ENCODE measurements around the gene ABCC8. TPM values are rescaled to one million over a fixed set of nuclear protein-coding genes. Genes with fewer than 3 reads are reported as not detected.
A peak's percentile ranks its signal among the peaks of the same experiment; 100 is the strongest.

Gene ABCC8
- total RNA-seq, 1 experiment from 2014 or later: 0.55 TPM

DNA sequence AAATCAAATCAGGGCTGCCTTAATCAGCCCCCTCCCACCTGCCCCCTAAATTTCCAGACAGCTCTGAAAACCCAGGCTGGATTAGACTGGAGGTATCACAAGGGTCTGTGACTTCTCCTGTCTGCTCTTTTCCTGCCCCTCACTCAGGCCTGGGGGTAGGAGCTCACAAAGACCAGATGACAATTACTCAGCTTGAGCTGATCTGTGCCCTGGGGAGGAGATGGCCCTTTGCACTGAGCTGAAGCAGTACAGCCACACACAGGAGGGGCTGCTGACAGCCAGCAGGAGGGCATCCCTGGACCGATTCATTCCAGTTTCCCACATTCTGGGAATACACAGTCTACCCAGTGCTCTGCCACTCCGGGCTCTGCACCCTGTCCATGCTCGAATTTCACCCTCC, 4.2 kb downstream of the ABCC8 start:
- H3K27me3 ChIP-seq (ENCODE audit: control insufficient read depth, insufficient read depth, low read length): peaks cover 43% of the 10 kb centered on the region
- no peaks in the 10 kb centered on the region for H3K36me3 ChIP-seq (replicated peaks; ENCODE audit: control insufficient read depth, insufficient read depth, low read length)
- no peak for DNase-seq
- H3K4me3 ChIP-seq (ENCODE audit: insufficient read depth, low read depth, low read length): no peak overlapping the region

DNA sequence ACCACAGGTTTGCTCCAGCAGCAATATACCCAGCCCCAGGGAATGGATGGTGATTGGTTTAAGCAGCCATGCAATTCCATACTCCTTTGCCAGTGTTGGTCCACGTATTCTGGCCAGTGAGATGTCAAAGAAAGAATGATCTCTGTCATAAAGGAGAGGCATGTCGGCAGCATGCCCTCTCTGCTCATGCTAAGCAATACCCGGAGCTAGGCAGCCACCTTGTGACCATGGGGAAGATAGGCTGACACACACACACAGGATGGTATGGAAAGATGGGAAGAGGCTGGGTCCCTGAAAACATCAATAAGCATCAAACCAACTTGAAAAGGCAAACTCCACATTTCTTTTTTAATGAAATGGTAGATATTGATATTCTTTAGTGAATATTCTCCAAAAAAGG, 5.1 kb downstream of the ABCC8 start:
- H3K36me3 ChIP-seq (replicated peaks; ENCODE audit: control insufficient read depth, insufficient read depth, low read length): no peaks in the 10 kb centered on the region
- DNase-seq: no peak
- H3K27me3 ChIP-seq (ENCODE audit: control insufficient read depth, insufficient read depth, low read length): peaks cover 35% of the 10 kb centered on the region
- no peak overlapping the region for H3K4me3 ChIP-seq (ENCODE audit: insufficient read depth, low read depth, low read length)

DNA sequence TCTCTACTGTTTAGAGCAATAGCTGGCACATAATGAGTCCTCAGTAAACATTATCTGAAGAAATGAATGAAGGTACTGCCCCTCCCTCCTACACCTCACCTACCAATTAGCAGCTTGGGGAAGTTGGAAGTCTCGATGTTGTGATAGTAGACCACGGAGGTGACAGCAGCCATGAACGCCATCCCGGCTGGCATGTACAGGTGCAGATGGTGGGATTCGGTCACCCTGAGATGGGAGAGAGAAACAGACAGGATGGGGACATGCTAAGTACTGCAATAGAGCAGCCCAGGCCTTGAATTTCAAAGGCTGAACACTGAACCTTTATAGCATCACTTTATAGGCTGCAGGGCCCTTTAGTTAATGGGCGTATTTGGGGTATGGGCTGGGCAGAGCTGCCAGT, 6.6 kb downstream of the ABCC8 start:
- no peak overlapping the region for H3K4me3 ChIP-seq (ENCODE audit: insufficient read depth, low read depth, low read length)
- H3K36me3 ChIP-seq (replicated peaks; ENCODE audit: control insufficient read depth, insufficient read depth, low read length): no peaks in the 10 kb centered on the region
- H3K27me3 ChIP-seq (ENCODE audit: control insufficient read depth, insufficient read depth, low read length): peaks cover 20% of the 10 kb centered on the region
- DNase-seq: no peak

DNA sequence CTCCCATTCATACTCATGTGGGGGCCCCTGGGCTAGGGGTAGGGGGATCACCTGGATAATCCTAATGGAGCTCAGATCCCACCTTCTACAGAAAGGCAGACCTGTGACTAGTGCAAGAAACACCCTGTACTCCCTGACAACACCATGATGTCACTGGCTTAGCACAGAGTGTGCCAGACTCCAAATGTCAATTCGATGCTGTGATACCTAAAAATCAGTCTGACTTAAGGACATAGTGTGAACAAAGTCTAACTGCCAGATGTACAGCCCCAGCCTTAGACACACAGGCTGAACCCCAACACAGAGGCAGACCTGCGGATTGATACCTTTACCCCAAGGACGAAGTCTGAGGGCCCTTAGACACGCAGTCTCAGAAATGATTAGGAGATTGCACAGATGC, 8.5 kb downstream of the ABCC8 start:
- no peak for DNase-seq
- H3K4me3 ChIP-seq (ENCODE audit: insufficient read depth, low read depth, low read length): no peak overlapping the region
- H3K27me3 ChIP-seq (ENCODE audit: control insufficient read depth, insufficient read depth, low read length): peaks cover under 1% of the 10 kb centered on the region; the same call in 1 of the 2 replicates
- H3K36me3 ChIP-seq (replicated peaks; ENCODE audit: control insufficient read depth, insufficient read depth, low read length): no peaks in the 10 kb centered on the region

DNA sequence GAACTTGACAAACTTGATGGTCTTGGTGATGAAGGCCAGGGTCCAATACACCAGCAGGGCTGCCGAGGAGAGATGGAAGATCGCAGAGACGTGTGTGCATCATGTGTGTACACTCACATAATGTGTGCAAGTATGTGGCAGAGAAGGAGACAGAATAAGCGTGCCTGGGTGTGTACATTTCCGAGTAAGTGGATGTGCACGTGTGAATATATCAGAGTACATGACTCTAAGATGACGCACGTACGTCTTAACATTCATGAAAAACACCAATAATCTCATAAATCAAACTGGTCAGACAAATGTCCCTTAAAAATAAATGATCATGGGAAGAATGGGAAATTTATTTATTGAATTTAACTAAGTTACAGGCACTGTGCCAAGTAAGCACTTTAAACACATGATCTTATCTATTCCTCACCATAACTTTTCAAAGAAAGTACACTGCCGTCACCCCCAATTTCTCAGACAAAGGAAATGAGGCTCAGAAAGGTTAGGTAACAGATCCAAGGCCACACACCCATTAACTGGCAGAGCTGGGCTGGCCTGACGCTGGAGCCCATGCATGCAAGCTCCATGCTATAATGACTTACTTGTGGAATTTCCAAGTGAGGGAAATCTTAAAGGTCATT, 13.0 kb downstream of the ABCC8 start:
- H3K4me3 ChIP-seq (ENCODE audit: insufficient read depth, low read depth, low read length): no peak overlapping the region
- DNase-seq: no peak
- H3K27me3 ChIP-seq (ENCODE audit: control insufficient read depth, insufficient read depth, low read length): no peaks in the 10 kb centered on the region
- no peaks in the 10 kb centered on the region for H3K36me3 ChIP-seq (replicated peaks; ENCODE audit: control insufficient read depth, insufficient read depth, low read length)

DNA sequence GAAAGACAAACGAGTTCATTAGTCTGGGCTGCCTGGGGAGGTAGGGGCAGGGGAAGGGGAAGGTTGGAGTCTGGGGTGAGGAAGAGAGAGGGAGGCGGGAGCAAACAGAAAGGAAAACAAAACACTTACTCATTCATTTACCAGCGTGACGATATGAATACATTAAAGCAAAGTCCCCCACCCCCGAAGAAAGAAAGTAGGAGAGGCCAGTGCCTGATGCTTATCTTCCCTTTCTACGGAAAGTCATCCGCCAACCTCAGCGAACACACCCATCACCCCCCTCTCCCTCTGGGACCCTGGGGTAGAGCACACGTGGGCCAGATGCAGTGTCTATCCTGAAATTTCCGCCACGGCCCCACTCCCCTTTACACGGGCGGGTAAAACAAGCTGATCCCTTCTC, 13.7 kb downstream of the ABCC8 start:
- H3K36me3 ChIP-seq (replicated peaks; ENCODE audit: control insufficient read depth, insufficient read depth, low read length): no peaks in the 10 kb centered on the region
- H3K27me3 ChIP-seq (ENCODE audit: control insufficient read depth, insufficient read depth, low read length): no peaks in the 10 kb centered on the region
- DNase-seq: no peak
- H3K4me3 ChIP-seq (ENCODE audit: insufficient read depth, low read depth, low read length): no peak overlapping the region

DNA sequence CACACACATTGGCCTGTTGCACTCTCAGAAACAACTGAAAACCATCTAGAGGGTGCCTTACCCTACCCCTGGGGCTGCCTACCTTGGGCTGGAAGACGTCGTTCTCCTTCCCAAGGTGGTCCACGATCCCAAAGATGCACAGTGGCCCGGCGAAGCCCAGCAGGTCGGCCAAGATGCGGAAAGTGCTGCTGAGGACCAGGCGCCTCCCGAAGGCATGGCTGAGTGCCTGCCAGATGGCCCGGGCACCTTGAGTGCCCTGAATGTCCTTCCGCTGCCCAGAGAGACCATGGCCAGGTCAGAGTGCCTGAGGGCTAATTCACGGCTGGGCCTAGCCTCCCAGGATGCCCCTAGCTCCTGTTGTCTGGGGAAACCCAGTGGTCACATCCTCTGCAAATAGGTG, 16.2 kb downstream of the ABCC8 start:
- no peak for DNase-seq
- H3K4me3 ChIP-seq (ENCODE audit: insufficient read depth, low read depth, low read length): no peak overlapping the region
- no peaks in the 10 kb centered on the region for H3K27me3 ChIP-seq (ENCODE audit: control insufficient read depth, insufficient read depth, low read length)
- no peaks in the 10 kb centered on the region for H3K36me3 ChIP-seq (replicated peaks; ENCODE audit: control insufficient read depth, insufficient read depth, low read length)

DNA sequence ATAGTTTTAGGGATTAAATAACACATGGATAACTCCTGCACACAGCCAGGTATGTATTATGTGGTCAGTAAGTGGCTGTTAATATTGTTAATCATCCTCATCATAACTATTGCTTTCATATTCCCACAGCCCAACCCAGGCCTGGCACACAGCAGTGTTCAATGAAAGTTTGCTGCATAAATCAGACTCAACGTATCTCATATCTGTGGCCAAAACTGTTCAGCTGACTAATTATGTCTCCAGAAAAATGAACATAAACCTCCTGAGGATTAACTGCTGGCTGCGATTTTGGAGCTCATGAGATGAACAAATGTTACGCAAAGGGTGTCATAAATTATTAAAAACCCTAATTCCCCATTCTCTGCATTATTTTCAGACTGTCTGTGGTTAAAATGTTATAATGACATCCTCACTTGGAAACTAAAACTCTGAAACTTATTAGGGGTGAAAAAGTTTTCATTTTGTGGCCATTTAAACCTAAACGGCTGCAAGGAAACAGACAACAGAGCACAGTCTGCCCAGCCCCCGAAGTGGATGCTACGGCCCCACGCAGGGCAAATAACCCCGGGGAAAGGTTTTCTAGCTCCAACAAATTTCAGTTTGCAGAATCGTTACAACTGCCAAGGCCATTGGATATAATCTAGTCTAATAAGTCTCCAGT, 17.3 kb downstream of the ABCC8 start:
- no peak for DNase-seq
- no peaks in the 10 kb centered on the region for H3K27me3 ChIP-seq (ENCODE audit: control insufficient read depth, insufficient read depth, low read length)
- no peak overlapping the region for H3K4me3 ChIP-seq (ENCODE audit: insufficient read depth, low read depth, low read length)
- H3K36me3 ChIP-seq (replicated peaks; ENCODE audit: control insufficient read depth, insufficient read depth, low read length): no peaks in the 10 kb centered on the region

DNA sequence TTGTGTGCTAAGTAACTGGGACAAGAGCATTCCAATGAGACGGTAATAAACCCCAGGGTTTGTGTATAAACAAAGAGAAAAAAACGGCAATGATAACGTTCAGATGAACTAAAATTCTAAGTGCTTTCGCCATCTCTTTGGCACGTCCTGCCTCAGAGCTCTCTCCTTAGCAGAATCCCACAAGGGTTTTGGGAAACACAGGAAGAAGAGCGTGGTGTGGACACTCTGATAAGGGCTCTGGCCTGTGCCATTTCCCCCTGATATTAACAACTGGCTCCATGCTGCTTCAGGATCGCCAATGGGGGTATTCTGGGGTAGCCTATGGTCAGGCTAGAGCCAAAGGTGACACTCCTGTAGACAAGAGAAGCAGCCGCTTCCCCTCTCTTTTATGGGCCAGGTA, 18.4 kb downstream of the ABCC8 start:
- no peak for DNase-seq

DNA sequence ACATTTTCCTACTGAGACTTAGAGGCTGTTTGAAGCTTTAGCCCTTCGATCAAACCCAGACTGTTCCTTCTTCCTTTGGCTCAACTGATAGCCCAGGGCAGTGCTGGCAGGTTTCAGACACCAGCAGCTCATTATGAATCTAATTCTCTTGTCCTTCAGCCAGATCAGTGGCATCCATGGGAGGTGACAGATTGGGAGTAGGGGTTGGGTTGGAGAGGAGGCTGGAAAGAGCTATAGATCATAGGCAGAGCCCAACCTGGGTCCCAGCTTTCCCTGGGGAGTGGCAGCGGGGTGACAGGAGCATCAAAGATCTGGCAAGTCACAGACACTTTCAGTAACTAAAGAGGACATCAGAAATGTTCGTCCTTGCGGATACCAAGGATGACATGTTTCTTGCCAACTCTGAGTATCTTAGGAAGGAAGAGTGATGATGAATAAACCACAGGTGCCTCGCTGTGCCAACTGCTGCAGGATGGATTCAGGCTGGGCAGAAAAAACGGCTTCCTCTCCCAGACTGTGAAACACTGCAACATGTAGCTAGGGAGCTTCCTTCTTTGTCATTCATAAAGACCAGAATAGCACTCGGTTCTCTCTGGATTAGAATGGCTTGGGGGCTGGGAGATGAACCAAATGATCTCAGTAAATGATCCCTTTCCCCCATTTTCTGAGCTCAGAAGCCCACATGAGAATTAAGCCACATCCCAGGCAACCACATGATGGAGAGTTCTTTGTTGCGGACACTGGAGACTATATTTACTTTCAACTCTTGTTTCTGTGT, 19.1 kb downstream of the ABCC8 start:
- H3K36me3 ChIP-seq (replicated peaks; ENCODE audit: control insufficient read depth, insufficient read depth, low read length): no peaks in the 10 kb centered on the region
- DNase-seq: peak; percentile 60
- no peak overlapping the region for H3K4me3 ChIP-seq (ENCODE audit: insufficient read depth, low read depth, low read length)
- H3K27me3 ChIP-seq (ENCODE audit: control insufficient read depth, insufficient read depth, low read length): no peaks in the 10 kb centered on the region

More for the DNA sequence above, 18.4 kb downstream of the ABCC8 start:
- Histone ChIP-seq H3K36me3 (replicated peaks; ENCODE audit: control insufficient read depth, insufficient read depth, low read length) (no peaks in the 10 kb centered on the region), H3K4me3 (ENCODE audit: insufficient read depth, low read depth, low read length) (no peak overlapping the region), H3K27me3 (ENCODE audit: control insufficient read depth, insufficient read depth, low read length) (no peaks in the 10 kb centered on the region)

DNA sequence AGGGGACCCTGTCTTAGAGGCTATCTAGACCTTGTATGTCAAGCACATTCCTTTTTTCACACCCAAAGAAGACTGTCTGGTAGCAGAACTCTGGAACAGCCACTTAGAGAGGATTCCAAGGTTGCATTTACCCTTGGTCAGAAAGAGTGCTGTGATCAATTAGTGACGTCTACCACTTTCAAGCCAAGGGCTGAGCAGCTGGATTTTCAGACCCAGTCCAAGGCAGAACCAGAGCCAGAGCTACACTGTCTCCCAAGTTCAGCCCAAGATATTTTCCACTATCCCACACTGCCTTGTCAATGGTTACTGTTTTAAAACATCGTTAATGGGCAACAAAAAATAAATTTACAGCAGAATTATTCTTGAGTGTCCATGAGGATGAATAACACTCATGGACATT, 24.0 kb downstream of the ABCC8 start:
- no peaks in the 10 kb centered on the region for H3K36me3 ChIP-seq (replicated peaks; ENCODE audit: control insufficient read depth, insufficient read depth, low read length)
- DNase-seq: no peak
- no peak overlapping the region for H3K4me3 ChIP-seq (ENCODE audit: insufficient read depth, low read depth, low read length)
- H3K27me3 ChIP-seq (ENCODE audit: control insufficient read depth, insufficient read depth, low read length): no peaks in the 10 kb centered on the region

DNA sequence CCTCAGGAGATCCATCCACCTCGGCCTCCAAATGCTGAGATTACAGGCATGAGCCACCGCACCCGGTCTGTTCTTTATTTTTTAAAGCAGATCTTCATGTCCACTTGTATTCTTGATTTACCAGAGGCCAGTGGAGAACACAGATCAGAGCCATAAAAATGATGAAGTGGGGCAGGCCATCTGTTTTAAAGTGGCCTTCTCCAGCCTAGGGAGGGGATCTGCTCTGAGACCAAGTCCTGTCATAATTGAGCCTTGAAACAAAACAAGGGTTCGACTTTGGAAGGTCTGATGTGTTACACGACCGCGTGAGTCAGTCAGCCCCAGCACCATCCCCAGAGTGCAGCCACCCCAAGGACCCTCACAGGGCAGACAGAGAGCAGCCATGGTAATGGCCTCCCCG, 27.5 kb downstream of the ABCC8 start:
- no peak for DNase-seq
- Histone ChIP-seq H3K27me3 (ENCODE audit: control insufficient read depth, insufficient read depth, low read length) (no peaks in the 10 kb centered on the region), H3K4me3 (ENCODE audit: insufficient read depth, low read depth, low read length) (no peak overlapping the region), H3K36me3 (replicated peaks; ENCODE audit: control insufficient read depth, insufficient read depth, low read length) (no peaks in the 10 kb centered on the region)

DNA sequence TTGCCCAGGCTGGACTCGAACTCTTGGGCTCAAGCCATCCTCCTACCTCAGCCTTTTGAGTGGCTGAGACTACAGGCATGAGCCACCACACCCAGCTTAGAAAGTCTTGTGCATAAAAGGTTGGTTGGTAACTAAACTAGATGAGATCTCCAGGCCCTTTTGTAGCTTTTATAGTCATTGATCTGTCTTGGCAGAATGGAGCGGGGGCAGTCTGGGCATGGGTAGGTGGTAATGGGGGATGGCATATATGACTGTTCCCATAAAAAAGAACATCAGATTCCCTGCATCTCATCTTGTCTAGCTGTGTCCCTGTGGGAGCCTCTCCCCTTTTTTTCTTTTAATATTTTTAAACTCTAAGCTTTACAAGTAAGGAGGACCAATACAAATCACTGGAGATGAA, 30.2 kb downstream of the ABCC8 start:
- no peaks in the 10 kb centered on the region for H3K36me3 ChIP-seq (replicated peaks; ENCODE audit: control insufficient read depth, insufficient read depth, low read length)
- DNase-seq: no peak
- H3K4me3 ChIP-seq (ENCODE audit: insufficient read depth, low read depth, low read length): no peak overlapping the region
- no peaks in the 10 kb centered on the region; the same call in 1 of the 2 replicates for H3K27me3 ChIP-seq (ENCODE audit: control insufficient read depth, insufficient read depth, low read length)

DNA sequence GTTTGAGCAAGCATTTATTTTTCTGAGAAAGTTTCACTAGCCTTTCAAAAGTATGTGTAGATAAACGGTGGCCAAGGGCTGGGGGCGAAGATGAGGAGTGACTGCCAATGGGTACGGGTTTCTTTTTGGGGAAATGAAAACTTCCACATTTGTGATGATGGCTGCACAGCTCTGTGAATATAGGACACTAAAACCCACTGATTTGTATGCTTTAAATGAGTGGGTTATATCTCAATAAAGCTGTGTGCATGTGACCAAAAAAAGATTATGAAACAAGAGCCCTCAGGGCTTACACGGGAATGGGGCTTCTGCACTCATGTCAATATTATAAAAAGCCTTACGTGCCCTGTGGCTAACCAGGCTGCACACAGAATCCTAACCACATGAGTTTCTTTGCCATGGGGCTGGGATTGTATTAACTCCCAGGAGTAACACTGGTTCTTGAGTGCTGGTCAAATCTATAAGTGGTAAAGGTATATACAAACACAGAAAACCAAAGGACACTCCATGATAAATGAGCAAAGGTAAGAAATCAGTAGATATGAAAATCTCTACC, 31.3 kb downstream of the ABCC8 start:
- Histone ChIP-seq H3K36me3 (replicated peaks; ENCODE audit: control insufficient read depth, insufficient read depth, low read length) (no peaks in the 10 kb centered on the region), H3K4me3 (ENCODE audit: insufficient read depth, low read depth, low read length) (no peak overlapping the region), H3K27me3 (ENCODE audit: control insufficient read depth, insufficient read depth, low read length) (peaks cover 7% of the 10 kb centered on the region)
- no peak for DNase-seq
